ENCODE data around the gene FRMD4B.
A peak's percentile ranks its signal among the peaks of the same experiment; 100 is the strongest.

Gene FRMD4B

GRCh38 chr3:69178838-69179739 lies 206.8 kb downstream of the FRMD4B start:
- TF ChIP-seq CTCF (IDR thresholded peaks at IDR 0.05; ENCODE audit: insufficient read depth, low read depth, low read length, missing control alignments), result no peak
- H3K4me3 ChIP-seq (ENCODE audit: low read depth, low read length), result no peak overlapping the region
- DNase-seq (ENCODE audit: low read depth), result peak; percentile 9

GRCh38 chr3:69178082-69178481 lies 207.8 kb downstream of the FRMD4B start:
- TF ChIP-seq CTCF (IDR thresholded peaks at IDR 0.05; ENCODE audit: insufficient read depth, low read depth, low read length, missing control alignments), result no peak
- DNase-seq (ENCODE audit: low read depth), result no peak
- H3K4me3 ChIP-seq (ENCODE audit: low read depth, low read length), result no peak overlapping the region

GRCh38 chr3:69174871-69175737 lies 210.8 kb downstream of the FRMD4B start:
- DNase-seq (ENCODE audit: low read depth), result no peak
- no peak for TF ChIP-seq CTCF (IDR thresholded peaks at IDR 0.05; ENCODE audit: insufficient read depth, low read depth, low read length, missing control alignments)
- no peak overlapping the region for H3K4me3 ChIP-seq (ENCODE audit: low read depth, low read length)

GRCh38 chr3:69174445-69174844 lies 211.4 kb downstream of the FRMD4B start:
- no peak overlapping the region for H3K4me3 ChIP-seq (ENCODE audit: low read depth, low read length)
- TF ChIP-seq CTCF (IDR thresholded peaks at IDR 0.05; ENCODE audit: insufficient read depth, low read depth, low read length, missing control alignments), result no peak
- DNase-seq (ENCODE audit: low read depth), result no peak

GRCh38 chr3:69172058-69172457 lies 213.8 kb downstream of the FRMD4B start:
- H3K4me3 ChIP-seq (ENCODE audit: low read depth, low read length), result no peak overlapping the region
- TF ChIP-seq CTCF (IDR thresholded peaks at IDR 0.05; ENCODE audit: insufficient read depth, low read depth, low read length, missing control alignments), result no peak
- no peak for DNase-seq (ENCODE audit: low read depth)

- DNase-seq (ENCODE audit: low read depth), result no peak
- TF ChIP-seq CTCF (IDR thresholded peaks at IDR 0.05; ENCODE audit: insufficient read depth, low read depth, low read length, missing control alignments), result no peak
- H3K4me3 ChIP-seq (ENCODE audit: low read depth, low read length), result no peak overlapping the region
These were observed 219.4 kb downstream of the FRMD4B start for GRCh38 chr3:69166446-69166845.
